HG03045 (cell line): ENCODE data around the gene CROCC.

Experiments
- ATAC-seq: cut with Tn5 transposase; IDR thresholded peaks from one replicate; pipeline ENCODE4 v1.9.1; 2021; ENCODE audit warnings: mild to moderate bottlenecking, moderate library complexity; ENCODE audit not compliant: unreplicated experiment

Gene CROCC

GRCh38 chr1:17008208-17008855 is 86.6 kb downstream of the CROCC start:
- ATAC-seq = no peak

GRCh38 chr1:17009706-17010105 is 88.0 kb downstream of the CROCC start:
- no peak for ATAC-seq

GRCh38 chr1:17011092-17011438 is 89.3 kb downstream of the CROCC start:
- peak; percentile 3 for ATAC-seq

DNA sequence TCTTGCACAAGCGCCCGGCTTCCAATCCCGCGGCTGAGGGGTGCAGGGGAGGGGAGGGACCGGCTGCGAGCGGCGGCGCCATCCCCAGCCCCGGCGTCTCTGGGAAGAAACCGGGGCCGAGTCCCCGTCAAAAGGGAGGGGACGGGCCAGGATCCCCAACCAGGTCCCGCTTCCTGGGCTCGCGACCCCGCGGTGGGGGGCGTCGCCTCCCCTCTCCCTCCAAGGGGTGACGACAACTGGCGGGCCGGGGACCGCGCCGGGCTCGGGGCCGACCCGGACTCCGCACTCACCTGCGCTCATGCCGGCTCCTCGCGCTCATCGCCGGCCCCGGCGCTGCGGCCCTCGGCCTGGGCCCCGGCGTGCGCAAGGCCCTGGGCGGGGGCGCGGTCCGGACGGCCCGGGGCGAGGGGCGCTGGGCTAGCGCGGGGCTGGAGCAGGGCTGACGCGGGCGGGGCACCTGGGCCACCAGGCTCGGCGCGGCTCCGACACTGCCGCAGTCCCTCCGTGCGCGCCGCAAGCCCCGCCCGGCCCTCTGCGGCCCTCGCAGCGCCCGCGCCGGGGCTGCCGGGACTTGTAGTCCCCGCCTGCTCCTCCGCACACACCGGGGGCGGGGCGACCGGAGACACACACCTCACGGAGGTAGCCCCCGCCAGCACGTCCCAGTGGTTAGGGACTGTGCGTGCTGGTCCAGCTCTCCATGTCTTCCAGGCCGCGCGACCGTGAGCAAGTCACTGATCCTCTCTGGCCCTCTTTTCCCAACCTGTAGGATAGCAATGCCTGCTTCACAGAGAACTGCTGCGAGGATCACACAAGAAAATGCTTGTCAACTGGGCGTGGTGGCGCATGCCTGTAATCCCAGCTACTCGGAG is 89.9 kb downstream of the CROCC start, which contains the start of gene ATP13A2:
TSS of gene ATP13A2 (minus strand) at position 490 of the 869 bp plus-strand sequence. CDS start at position 300, 190 bp downstream.
- ATAC-seq = peak; percentile 87

DNA sequence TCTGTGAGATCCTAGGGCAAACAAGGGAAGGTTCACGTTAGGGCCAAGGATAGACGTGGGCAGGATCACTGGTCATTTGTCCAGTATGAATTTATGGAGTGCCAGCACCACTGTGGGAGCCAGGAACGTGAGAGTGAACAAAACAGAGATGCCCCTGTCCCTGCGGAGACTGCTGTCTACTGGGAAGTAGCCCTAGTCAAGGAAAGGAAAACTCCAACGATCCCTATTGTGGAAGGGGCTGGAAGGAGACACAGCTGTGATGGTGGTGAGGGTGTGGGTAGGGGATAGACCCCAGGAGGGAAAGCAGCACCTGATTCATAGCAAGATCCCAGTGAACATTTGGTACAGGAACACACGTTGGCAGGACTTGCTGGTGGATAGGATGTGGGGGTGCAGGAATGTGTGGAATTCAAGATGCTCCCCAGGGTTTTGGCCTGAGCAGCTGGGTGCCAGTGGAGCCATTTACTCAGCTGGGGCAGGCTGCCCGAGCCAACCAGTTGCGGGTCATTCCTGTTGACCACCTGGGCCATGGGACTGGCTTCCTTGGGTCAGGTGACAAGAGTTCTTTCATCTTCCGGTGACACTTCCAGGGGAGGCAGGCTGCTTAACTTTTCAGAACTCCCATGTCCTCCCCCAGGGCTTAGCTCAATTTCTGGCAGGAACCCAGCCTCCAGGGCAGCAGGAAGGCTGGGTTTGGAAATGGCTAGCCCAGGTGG is 91.2 kb downstream of the CROCC start:
- ATAC-seq = no peak

- no peak for ATAC-seq
These were observed 92.0 kb downstream of the CROCC start for GRCh38 chr1:17013491-17014320.

GRCh38 chr1:17014671-17015567 is 93.2 kb downstream of the CROCC start:
- no peak for ATAC-seq

DNA sequence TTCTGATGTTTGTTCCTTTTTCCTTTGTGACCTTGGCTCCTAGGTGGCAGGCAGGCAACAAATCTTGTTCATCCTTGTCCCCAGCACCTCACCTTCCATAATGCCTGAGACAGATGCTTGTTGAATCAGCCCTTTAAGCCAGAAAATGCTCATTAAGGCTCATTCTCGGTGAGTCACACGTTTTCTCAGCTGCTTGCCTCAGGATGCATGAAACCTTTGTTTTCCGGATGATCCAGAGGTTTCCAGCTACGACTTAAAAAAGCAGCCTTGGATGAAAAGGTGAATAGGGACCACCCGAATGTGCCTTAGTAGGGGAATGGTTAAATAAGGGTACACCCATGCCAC is 94.6 kb downstream of the CROCC start:
- no peak for ATAC-seq

- no peak for ATAC-seq
These were observed 95.7 kb downstream of the CROCC start for GRCh38 chr1:17017435-17017834.

DNA sequence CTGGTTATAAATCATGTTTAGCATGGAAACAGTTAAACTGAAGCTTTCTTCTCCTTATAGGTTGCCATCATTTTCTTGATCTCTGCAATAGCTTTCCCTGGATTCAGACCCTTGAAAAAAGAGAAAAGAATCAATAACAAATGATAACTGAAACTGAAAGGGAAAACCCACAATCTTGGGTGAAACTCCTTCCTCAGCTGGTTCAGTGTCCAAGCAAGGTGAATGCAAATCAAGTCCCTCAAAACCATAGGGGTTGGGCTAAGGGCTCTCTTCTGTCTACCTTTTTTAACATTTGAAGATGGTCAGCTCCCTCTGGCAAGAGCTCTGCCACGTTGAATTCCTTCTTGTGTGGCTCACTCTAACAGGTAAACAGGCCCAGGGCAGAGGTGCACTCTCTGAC is 97.1 kb downstream of the CROCC start:
- no peak for ATAC-seq

DNA sequence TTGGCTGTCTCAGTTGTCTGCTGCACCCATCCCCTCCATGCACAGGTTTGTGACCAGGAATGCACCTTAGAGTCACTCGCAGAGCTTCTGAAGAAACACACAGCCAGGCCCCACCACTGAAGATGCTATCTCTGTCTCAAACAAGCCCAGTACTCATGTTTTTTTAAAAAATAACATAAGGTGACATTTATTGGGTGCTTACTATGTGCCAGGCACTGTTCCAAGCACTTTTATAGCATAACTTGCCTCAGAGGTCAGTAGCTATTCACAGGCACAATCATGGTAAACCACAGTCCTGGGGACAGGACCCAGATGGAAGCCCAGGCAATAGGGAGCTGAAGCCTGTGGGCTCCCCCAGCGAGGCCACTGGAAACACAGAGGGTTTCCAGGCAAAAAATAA is 98.8 kb downstream of the CROCC start:
- no peak for ATAC-seq

DNA sequence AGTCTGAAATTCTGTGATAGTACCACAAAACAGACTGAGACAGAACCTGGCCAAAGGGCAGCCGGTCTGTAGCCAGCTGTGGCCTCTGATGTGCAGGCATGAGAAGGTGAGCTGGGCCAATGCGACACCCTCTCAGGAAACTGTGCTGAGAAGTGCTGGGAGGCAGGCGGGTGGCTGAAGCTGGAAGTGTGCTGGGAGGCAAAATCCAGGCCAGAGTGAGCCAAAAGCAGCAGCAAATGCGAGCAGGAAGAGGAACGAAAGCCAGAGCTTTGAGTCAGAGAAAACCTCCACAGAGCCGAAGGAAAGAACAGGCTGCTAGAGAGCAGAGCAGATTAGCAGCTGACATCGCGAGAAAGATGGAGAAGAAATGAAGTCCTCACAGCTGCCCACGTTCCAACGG is 100.2 kb downstream of the CROCC start:
- ATAC-seq = no peak
